ENCODE results near the gene PPP4R2. TPM values are rescaled to one million over a fixed set of nuclear protein-coding genes. Genes with fewer than 3 reads are reported as not detected.

The PPP4R2 gene
- total RNA-seq, 1 donor from 2014 or later, result 139 TPM

DNA sequence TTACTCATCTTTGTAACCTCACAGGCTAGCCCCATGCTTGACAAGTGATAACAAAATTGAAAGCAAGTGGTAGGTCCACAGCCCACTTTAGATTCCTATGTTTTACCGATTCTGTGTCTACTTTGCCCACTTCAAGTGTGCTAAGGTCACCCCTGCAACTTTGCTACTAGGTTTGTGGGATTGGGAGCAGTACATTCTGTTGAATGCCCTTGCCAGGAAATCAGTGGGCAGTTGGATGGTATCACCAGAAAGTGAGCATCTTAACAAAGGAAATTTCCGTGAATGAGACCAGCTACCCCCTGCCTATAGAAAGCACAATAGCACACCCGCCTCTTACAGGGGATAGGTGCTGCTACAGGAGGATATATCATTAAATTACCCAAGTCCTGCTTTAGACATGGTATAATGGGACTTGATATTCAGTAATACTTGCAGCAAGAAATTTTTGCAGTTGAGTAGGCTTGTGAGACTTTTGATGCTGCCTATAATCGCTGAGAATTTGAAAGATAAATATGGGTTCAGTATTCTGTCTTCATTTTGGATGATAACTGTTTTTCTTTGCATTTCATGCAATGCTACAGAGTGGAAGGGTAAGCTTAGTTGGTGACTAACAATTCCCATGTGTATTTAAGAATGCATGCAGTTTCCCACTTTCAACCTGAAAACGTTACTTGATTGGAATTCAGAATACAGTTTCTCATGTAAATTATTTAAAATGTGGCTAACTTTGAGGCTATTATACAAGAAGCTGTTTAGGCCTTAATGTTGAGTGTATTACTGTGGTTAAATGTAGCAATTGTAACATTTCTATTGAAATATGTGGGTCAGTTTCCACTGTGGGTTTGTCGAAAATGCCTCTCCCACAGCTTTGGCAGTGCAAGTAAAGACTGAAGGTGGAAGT, 74.3 kb downstream of the PPP4R2 start:
- no peak for DNase-seq

DNA sequence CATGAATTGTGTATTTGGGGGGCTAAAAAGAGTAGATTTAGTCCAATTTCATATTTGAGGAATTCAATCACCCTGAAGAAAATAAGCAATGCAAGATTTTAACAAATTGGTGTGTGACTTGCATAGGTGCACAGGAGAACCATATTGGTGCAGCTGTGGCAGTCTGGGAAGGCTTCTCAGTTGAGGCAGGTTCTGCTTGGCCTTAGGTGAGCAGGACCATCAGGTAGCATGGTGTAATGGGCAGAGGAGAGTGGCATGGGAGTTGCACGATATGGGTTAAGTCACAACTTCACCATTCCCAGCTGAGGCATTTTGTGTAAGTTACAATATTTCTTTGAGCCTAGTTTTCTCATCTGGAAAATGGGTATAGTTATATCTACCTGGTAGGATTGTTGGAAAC, 75.3 kb downstream of the PPP4R2 start:
- DNase-seq, result no peak

DNA sequence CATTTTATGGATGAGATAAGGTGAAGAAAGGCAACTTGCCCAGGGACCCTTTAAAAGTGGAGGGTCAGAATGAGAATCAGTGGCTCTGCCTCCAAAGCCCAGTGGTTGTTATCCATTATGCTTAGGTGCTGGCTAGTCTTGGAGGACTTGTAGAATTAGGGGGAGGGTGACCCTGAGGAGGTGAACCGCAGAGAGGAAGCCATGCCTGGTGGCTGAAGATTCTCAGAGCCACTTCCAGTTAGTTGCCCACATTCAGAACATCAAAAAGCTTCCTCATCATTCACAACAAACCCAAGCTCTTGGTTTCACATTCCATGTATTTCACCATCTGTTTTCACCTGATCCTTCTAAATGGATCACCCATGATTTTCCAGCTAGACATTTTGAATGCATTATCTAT, 76.0 kb downstream of the PPP4R2 start:
- DNase-seq, result no peak

DNA sequence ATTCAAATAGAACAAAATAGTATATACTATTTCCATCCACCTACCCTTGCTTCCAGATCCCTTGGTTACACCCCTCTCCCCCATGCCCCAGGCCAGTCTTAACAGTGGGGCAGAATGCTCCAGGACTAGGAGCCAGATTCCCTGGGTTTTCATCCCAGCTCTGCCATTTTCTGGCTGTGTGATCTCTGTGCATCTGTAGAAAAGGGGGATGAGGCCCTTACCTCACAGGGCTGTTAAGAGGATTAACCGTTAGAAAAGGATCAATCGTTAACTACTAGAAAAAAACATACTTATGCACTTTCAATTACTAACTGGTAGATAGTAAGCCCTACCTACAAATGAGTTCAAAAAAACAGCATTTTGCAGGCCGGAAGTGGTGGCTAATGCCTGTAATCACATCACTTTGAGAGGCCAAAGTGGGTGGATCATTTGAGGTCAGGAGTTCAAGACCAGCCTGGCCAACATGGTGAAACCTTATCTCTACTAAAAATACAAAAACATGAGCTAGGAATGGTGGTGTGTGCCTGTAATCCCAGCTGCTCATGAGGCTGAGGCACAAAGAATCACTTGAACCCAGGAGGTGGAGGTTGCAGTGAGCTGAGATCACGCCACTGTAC, 76.6 kb downstream of the PPP4R2 start:
- no peak for DNase-seq

DNA sequence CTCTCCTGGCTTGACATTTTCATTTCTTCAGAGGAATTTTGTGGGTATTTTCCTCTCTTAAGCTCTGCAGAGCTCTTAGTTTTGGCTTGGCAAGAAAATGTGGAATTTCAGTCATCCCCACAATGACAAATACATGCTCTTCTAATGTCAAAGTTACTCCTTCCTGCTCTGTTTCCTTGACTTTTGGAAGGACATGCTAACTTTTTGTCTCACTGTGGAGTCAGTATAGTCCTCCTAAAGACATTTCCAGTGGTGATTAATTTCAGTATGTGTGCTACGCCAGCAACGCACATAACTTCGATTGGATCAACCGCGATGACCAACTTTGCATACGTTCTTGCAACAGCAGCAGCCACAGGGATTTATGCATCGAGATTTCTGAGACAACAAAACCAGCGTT, 78.2 kb downstream of the PPP4R2 start:
- no peak for DNase-seq

DNA sequence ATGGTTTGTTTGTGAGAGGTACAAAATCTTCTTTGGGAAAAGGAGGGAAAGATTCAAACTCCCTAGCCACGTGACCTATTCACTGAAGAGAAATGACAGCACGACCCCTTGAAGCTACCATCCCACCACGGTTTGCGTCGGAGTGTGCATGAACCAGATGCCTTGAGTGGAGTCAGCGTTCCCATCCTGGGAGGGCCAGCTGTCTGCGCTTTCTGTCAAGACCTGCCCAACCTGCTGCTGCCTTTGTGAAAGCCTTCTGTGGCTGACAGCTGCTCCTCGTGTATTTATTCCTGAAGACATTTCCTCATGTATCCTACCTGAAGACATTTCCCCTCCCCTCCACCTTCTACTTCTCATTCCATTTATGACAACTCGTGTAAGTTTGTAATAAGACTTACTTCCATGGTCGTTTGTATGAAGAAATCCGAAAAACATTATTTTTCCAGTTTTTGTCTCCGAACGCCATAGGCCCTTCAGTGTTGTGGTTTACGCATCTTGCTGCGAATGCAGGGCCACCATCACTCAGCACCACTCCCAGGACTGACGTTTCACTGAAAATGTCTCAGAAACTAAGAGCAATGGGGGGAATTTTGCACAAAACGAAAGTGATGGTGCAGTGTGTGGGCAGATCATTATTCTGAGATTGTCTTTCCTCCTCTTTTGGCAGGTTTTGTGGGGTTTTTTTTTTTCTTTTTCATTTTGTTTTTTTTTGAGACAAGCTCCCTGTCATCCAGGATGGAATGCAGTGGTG, 83.8 kb downstream of the PPP4R2 start:
- DNase-seq, result no peak

DNA sequence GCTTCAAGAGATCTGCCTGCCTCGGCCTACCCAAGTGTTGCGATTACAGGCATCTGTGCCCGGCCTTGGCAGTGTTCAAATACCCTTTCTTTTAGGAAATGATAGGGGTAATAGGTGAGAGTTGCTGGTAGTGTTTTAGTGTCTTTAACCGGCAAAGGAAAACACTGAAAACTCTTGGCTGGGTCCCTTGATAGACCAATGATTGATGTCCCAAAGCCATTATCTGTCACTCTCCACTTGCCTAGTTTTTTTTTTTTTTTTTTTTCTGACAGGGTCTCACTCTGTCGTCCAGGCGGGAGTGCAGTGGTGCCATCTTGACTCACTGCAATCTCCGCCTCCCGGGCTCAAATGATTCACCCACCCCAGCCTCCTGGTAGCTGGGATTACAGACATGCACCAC, 84.5 kb downstream of the PPP4R2 start:
- DNase-seq, result no peak

DNA sequence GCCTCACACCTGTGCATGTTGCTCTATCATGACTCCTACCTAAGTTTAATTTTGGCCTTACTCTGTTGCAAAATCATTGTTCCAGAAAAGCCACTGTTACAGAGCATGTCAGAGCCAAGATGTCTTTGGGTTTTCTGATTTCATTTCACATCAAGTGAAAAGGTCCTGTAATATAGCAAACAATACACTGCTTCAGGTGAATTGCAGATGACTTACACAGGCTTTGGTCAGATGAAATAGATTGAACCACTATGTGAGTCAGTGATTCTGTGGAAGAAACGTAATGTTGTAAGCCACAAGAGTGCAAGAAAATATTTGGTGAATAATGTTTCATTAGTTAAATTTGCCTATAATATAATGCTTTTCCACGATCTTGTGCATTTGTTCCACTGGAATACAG, 87.6 kb downstream of the PPP4R2 start:
- no peak for DNase-seq

DNA sequence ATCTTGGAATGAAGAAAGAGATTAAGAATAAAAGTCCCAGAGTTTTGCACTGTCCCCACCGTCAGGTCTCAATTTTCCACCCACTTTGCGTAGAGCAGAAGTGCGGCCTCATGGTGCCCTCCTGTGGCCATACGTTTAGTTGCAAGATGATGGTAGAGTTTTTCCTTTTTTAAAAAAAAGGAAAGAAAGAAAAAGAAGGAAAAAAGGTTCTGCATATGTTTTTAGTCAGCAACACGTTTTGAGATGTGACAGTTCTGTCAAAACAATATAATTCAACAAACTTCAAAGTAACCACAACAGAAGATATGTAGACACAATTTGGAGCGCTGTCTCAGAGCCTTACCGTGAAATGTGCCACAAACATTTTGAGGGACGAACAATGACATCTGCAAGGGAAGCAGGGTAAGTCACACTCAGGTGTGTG, 89.5 kb downstream of the PPP4R2 start:
- no peak for DNase-seq

DNA sequence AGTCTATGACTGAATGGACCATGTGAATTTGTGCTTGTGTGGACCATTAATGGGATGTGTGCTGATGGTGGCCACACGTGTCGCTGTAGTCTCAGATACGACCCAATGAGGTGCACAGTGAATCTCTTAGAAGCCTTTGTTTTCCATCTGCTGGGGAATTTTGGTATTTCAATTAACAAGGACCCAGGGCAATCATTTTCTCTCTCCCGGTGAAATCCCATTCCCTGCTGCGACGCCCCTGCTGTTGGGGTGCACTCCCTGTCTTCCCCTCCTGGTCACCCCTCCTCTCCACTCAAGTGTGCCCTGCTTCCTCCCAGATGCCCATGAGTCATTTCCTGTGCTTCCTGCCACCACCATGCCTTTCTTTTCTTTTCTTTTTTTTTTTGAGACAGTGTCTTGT, 97.5 kb downstream of the PPP4R2 start:
- DNase-seq, result no peak

DNA sequence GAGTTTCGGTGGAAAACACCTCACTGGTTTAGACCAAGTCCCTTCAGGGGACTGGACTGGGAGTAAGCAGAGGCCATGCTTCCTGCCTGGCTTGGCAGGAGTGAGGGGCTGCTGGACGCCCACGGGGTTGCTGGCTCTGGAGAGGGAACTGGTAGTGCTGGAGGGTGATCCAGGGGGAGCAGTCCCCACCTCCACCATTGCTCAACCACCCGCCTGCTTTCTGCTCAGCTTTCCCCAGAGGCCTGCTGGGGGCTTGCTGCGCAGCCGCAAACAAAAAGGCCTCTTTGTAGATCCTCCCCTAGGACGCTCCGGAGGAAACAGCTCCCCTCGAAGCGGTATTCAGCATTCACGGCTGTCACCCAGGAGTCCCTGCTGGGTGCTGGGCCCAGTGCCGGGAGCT, 98.3 kb downstream of the PPP4R2 start:
- DNase-seq, result no peak

DNA sequence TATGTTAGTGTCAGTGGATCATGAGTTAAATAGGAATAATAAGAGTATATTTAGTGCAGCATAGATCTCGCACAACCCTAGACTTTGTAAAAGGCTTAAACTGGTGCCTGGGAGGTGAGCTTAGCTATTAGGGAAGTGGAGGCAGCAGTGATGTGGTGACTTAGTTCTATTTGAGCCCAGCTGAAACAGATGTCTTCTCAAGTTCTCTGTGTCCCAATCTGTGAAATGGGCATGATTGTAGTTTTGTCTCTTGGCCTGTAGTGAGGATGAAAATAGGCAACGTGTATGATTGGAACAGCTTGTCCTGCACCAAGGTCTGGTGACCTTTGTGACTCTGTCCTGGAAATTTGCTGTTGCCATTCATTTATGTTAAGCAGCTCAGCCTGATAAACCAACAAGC, 99.6 kb downstream of the PPP4R2 start:
- DNase-seq, result no peak

DNA sequence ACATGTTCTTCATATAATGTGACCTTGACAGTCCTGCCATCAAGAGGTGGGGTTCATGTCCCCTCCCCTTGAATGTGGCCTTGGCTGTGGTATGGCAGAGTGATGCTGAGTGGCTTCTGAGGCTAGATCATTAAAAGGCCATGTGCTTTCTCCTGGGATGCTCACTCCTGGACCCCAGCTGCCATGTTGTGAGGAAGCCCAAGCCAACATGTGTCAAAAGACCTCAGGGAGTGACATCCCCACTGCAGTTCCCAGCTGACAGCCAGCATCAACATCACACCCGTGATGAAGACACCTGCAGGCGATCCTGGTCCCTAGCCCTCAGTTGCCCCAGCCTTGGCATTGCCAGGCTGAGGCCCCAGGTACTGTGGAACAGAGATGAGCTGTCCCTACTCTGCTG, 101.4 kb downstream of the PPP4R2 start:
- DNase-seq, result no peak

DNA sequence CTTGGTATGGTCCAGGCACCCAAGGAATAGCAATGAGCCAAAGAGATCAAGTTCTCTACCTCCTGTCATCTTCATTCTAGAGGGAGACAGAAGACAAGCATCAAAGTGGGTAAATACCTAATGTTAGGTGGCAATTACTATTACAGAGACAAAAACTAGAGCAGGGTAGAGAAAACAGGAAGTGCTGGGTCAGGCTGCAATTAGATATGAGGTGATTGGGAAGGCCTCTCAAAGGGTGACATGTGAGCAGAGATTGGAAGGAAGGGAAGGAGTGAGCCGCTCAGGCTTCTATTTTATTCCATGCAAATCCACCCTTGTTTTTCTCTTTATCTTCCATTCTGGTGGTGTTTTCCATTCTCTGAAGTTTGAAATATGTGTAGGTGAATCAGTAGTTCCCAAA, 102.3 kb downstream of the PPP4R2 start:
- DNase-seq, result no peak

DNA sequence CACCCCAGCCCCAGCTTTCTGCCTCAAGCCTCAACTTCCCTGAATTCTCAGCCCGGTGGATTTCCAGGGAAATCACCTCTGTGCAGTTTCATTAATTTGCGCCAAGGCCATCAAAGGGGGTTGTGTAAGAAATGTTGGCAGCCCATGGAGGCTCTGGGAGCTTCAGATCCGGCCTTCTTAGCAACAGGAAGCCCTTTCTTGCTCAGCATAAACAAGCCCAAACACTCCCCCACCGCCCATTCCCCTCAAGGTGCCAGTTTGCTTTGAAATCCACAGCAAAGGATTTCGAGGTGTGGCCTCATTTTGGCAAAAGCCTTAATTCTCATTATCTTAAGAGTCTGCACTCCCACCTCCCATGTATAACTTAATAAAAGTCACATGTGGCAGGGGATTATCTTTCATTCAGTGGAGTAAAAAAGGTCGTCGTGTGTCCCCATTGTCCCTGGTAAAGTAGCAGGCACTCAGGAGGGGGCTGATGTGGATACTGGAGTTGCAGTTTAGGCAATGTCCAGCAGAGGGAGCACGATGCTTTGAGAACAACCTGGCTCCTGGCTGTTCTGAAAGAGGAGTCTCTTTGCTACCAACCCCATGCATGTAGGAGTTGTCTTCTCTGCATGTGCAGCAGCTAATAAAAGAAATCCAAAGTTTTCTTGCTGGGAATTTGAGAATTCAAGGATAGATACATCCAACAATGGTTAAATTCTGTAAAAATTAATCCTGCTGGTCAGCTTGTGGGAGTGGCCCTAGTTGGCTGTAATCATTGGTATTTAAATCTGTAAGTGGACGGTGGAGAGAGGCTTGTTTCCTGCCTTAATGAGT, 104.3 kb downstream of the PPP4R2 start:
- DNase-seq, result peak; percentile 45

DNA sequence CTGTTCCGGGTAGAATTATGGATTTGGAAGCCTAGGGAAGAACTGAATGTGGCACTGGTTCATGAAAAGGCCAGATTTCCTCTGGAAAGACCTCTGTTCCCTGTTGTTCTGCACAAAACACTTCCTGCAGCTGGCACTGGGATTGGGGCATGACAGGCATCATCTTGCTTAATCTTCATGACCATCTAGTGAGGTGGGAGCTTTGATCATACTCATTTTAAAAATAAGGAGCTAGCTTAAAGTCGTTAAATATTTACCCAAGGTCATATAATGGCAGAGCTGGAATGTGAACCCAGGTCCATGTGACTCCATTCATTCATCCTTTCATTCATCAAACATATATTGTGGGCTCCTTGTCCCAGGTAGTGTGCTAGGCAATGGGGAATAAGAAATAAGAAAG, 105.3 kb downstream of the PPP4R2 start:
- no peak for DNase-seq

DNA sequence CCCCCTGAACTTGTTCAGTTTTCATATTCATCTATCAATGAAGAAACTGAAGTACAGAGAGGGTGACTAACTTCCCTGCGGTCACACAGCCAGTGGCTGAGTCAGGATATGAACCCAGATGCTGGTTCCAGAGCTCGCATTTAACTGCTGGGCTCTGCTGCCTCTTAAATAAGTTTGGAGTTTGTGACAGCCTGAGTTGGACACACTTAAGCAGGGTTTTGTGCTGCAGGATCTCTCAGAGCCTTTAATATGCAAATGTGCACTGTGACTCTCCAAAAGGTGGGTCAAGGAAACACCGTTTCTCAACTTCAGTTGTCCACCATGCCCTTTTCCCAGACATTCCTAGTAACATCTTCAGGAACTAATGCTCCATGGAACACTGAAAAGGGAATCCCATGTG, 110.6 kb downstream of the PPP4R2 start:
- no peak for DNase-seq

DNA sequence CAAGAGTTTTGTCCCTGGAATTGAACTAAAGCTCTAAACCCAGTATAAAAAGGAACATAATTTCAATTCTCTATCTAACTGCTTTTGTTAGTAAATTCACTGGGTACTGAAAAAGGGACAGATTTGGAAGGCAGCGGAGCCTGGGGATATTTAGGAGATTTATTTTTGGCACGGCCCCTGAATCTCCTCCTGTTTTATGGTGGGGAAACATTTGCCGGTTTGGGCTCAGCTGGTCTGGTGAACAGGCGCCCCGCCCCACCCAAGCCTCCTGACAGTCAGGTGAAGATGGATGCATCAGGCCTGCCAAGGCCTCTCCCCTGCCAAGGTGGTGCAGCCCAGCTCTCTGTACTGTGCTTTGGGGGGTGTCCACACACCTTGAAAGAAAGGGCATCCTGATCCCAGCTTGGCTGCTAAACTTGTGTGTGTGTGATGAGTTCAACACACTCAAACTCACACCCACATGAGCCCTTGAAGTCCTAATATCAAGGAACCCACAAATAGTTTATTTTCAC, 111.1 kb downstream of the PPP4R2 start:
- no peak for DNase-seq

DNA sequence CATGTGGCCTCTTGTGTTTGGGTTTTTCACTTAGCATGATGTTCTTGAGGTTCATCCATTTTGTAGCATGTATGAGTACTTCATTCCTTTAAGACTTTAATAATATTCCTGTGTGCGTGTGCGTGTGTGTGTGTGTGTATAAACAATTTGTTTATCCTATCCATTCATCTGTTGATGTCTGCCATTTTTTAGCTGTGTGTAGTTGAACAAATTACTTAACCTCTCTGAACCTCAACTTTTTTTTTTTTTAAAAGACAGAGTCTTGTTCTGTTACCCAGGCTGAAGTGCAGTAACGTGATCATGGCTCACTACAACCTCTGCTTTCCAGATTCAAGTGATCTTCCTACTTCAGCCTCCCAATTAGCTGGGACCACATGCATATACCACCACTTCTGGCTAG, 112.1 kb downstream of the PPP4R2 start:
- no peak for DNase-seq

DNA sequence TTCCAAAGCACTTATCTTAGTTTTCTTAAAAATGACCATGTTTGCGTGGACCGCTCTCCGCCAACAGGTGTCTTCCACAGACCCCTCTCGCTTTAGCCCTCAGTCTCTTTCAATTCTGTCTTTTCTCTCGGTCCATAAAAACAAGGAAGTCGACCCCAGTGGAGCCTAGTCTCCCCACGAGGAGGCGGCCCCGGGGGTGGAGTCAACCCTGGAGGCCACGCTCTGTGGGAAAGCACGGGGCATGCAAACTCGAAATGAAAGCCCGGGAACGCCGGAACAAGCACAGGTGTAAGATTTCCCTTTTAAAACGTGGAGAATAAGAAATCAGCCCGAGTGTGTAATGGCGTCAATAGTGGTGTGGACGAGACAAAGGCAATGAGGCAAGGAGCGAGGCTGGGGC, 113.9 kb downstream of the PPP4R2 start:
- DNase-seq, result no peak

DNA sequence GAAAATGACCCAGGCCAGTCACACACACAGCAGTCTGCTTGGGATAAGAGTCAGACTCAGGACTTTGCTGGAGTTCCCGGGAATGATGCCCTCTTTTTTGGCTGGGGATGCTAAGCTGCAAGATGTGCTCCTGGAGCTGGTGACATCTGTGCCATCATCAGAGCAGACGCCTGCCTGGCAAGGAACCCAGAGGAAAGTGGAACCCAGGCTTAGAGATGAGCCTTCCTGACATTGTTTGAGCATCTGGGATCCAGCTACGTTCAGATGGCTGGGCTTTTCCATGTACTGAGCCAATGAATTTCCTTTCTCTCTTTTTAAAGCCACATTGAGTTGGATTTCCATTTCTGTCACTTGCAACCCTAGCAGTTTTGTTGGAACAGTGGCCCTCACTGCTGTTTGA, 118.1 kb downstream of the PPP4R2 start:
- no peak for DNase-seq

DNA sequence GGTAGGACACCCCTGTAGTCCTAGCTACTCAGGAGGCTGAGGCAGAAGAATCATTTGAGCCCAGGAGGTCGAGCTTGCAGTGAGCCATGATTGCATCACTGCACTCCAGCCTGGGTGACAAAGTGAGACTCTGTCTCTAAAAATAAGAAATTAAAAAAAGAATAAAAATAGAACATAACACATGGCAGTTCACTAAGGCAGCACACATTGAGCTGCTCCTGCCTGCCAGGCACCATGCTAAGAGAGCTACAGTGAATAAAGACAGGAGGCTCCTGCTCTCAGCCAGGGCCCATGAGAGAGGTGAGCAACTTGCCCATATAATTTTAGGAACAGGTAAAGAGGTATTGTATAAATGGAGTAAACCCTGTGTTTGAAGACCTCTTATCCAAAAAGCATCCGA, 119.2 kb downstream of the PPP4R2 start:
- DNase-seq, result no peak
